Stimulated activated naive CD4-positive, alpha-beta T cell (primary cell): ENCODE results near the gene KLHDC4.
"Not testable (repeated sequence)": the region's sequence is repeated elsewhere in the genome, so short reads cannot be mapped to it uniquely, and the experiment has no call there.

ENCODE experiments used
- DNase-seq, 6 experiments: peaks; one replicate each; lab custom pipeline; 2025; lab: John Stamatoyannopoulos, UW

Gene KLHDC4

DNA sequence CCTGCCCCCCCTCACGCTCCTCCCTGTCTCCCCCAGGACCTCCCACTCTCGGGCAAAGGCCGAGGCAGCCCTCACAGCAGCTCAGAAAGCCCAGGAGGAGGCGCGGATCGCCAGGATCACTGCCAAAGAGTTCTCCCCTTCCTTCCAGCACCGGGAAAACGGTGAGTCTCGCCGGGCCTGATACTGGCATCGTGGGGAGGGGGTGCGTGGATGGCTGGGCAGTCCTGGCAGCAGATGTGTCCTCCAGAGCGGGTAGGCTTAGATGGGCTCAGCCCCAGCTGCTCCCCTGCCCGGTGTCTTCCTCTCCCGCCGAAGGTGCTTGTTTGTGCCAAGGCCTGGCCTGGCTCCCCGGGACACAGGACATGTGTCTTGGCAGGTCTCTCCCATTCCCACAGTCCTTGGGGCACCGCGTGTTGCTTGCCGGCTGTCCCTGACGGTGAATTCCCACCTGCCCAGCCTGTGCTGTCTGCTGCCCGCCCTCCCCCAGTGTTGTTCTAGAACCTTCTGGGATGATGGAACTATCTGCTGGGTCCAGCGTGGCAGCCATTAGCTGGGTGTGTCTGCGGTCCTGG, 81.6 kb downstream of the KLHDC4 start:
- no peak for DNase-seq

DNA sequence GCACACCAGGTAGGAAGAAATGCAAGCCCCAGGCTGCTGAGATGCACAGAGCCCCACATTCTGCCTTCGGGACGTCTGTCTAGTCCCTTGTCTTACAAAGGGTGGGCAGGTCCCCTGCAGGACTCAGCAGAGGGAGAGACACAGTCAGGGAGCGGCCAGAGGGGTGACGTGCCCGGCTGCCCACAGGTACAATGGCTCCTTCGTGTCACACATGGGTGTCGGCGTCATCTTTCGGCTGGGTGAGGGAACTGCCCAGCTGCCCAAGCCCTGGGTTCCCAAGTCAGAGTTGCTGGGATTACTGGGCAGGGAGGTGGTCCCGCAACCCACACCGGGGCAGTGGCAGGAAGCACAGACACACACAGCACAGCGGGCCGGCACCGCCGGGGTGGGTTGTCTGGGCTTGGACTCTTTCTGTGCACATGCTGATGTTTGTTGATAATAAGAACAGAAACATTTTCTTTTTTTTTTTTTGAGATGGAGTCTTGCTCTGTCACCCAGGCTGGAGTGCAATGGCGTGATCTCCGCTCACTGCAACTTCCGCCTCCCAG, 82.9 kb downstream of the KLHDC4 start:
- no peak for DNase-seq

DNA sequence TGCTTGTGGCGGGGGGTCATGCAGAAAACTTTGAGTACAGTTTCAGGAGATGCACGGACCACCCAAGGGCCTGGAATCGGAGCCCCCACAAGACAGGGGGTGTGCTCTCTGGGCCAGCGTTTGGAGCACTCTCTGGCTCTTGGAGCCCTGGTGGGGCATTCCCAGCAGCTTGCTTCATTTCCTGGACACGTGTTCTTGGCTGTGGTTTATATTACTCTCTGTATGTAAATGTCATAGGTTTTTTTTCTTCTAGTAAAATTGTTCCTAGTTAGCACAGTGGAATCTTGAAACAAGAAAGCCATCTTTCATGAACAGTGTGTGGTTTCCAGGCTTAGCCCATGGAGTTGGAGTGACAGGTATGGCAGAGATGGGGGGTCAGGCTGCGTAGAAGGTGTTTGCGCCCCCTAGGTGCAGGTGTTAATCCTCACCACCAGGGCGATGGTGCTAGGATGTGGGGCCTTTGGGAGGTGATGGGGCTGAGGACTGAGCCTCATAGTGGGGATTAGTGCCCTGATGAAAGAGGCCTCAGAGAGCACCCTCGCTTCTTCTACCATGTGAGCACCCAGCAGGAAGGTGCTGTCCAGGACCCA, 83.7 kb downstream of the KLHDC4 start:
- DNase-seq, result no peak

DNA sequence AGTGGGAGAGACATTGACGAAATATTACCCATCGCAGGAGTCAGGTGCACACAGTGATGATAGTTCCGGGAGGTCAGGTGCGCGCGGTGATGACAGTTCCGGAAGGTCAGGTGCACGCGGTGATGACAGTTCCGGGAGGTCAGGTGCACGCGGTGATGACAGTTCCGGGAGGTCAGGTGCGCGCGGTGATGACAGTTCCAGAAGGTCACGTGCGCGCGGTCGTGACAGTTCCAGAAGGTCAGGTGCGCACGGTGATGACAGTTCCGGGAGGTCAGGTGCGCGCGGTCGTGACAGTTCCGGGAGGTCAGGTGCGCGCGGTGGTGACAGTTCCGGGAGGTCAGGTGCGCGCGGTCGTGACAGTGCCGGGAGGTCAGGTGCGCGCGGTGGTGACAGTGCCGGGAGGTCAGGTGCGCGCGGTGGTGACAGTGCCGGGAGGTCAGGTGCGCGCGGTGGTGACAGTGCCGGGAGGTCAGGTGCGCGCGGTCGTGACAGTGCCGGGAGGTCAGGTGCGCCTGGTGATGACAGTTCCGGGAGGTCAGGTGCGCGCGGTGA, 84.7 kb downstream of the KLHDC4 start:
- DNase-seq, result not testable (repeated sequence)

DNA sequence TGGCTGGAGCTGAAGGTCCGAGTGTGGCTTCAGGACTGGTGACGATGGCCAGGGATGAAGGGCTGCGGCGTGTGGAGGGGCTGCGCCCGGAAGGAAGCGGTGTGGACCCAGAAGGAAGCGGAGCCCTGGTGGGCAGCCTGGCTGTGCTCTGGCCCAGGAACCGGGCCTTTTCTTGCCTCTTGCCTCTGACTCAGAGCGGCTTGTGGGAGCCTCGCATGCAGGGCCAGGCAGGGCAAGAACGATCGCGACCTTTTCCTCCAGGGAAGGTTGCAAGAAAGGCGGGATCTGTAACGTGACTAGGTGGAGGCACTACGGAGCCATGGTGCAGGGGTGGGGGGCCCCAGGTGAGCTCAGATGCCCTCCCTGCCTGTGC, 85.5 kb downstream of the KLHDC4 start:
- DNase-seq, result no peak

DNA sequence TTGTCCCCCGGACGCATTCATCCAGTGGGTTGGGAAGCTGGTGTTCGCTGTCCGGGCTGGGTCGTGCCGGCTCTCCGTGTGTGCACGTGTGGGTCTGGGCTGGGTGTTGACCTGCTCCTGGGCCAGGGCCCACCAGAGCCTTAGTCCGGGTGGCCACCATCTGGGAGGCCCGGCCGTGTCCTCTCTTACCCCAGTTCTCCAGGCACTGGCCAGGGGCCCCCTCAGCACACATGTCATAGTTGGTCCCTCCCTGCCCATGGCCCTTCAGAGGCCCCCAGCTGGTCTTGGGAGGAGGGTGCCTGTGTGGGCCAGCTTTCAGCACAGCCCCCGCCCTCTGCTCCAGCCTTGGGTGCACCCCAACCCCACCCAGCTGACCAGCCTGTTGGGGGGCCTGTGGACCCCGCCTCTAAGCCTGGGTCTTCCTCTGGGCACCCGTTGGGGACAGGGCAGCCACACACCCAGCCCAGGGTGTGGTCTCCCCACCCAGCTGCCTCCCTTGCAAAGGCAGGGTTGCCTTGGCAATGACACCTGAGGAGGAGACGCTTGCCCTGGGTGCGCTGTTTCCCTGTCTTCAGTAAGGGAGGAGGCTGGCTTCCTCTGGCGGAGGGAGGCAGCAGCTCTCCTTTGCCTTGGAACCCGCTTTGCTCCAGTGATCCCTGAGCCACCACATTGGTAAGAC, 86.1 kb downstream of the KLHDC4 start:
- no peak for DNase-seq

DNA sequence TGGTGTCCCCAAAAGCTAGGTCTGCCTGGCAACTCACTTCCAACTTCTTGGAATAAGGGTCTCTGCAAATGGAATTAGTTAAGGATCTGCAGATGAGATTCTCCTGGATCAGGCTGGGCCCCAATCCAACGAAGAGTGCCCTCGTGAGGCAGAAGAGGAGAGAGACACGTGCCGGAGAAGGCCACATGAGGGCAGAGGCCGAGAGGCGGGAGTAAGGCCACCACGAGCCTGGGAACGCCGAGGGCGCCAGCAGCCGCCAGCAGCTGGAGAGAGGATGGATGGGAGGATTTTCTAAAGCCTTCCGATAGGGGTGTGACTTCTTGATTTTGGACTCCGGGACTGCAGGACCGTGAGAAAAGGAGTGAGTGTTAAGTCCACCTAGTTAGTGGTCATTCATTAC, 87.2 kb downstream of the KLHDC4 start:
- no peak for DNase-seq

DNA sequence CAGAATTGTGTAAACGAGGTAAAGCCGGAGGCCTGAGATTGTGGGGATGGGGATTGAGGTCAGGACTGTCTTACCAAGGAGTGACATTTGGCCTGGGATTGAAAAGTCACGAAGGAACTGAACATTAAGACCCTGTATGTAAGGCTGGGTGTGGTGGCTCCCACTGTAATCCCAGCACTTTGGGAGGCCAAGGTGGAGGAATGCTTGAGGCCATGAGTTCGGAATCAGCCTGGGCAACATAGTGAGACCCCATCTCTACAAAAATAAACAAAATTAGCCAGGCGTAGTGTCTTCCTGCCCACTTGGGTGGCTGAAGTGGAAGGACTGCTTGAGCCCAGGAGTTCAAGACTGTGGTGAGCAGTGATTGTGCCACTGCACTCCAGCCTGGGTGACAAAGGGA, 88.0 kb downstream of the KLHDC4 start:
- DNase-seq, result no peak

DNA sequence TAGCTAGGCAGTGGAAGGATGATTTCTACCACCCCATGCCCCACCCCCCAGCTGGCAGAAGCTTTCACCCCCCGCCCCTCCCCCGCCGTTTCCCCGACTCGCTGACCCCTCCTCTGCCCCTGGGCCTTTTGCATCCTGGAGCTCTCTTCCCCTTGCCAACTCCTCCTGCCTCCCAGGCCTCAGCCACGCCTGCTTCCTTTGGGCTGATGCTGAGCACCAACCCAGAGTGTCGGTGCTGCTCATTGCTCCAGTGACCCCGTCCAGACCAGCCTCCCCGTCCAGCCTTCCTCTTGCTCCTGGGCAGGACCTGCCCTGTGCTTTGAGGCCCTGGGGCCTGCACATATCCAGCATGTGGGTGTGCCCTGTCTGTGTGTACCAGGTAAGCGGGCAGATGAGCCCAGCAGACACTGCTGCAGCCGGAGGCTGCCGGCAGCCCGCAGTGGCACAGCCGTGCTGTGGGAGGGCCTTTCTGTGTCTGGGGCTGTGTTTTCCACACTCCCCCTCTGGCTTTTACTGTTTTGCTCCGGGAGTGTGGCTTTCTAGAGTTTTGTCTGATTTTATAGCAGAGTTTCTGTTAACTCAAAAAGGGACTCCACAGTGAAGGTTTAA, 90.6 kb downstream of the KLHDC4 start:
- DNase-seq, result no peak

DNA sequence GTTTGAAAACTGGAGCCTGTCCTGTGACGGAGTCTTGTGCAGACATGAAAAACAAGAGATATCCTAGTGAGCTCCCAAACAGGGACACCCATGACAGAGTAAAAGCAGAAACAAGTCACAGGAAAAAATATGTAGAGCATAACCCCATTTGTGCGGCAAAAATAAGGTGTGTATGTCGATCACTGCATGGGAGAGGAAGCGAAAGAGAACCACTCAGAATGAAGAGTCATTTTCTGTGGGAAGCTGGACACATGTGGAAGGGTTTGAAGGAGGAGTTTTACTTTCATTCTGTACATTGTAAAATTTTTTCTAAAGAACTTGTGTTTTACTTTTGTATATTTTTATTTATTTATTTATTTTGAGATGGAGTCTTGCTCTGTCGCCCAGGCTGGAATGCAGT, 91.4 kb downstream of the KLHDC4 start:
- DNase-seq, result no peak

DNA sequence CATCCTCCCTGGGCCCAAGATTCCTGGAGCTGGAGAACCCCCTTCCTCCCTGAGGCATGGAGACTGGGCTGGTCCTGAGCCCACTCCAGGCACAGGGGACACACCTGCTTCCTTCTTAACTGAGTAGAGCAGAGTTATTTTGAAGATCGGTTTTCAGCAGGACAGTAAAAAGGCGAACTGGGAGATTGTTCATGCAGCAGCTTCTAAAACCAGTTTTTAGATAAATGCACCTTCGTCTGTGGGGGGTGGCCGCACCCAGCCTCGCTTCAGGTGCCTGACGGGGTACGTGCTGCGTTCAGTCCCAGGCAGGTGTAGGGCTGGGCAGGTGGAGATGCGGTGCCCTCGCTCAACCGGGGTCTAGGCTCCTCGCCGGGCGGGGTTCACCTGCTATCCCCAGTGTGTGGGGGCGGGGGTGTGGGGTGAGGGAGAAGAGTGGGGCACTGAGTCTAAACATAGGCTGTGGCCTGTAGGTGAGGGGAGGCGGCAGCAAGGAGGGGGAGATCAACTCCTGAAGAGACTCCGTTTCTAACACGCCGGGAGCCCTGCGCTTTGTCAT, 94.0 kb downstream of the KLHDC4 start:
- DNase-seq, result no peak

DNA sequence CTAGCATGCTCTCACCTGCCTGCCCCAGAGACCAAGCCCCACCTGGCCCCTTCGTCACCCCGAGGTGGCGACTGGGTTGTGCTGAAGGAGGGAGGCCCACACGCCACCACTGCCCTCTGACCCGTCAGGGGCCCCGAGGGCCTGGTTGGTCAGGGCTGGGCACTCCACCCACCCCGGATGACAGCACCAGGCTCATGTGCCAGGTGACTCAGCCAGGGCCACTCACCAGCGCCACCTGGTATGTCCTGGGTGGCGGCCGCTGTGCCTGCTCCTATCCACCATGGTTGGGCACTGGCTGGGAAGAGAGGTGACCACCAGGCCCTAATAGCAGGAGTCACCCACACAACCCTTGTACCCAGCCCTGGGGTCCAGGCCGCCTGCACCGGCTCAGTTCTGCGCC, 94.6 kb downstream of the KLHDC4 start:
- DNase-seq, result no peak

DNA sequence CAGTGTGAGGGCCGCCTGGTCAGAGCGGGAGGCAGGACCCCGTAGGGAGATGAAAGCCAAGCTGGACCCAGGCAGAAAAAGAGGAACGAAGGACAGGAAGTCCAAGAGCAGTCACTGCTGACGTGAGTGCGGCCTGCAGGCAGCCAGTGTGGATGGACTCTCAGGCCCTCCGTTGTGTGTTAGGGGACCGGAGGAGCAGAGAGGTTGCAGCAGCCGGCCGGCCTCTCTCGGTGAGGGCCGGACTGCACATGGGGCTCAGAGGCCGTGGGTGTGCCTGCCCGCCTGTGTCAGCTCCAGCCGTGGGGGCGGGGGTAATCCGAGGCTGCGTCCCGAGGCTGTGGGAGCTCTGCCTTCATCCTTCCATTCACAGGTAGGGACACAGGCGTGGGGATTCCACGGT, 96.1 kb downstream of the KLHDC4 start:
- DNase-seq, result no peak

DNA sequence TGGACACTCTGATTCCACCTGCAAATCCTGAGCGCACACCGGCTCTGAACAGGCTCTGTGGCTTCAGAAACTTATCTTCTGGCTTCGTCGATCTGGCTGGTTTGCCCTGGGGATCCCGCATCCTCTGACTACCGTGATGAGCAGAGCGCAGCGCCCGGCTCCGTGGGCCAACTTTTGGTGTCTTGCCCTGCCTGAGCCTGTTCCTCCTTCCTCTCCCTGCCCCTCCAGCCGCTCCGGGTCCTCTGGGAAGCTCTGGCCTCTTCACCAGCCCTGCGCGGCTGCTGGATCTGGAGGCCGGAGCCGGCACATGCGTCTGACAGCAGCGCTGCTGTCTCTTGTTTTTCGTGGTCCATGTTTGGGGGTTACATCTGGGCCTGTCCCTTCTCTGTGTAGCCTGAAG, 97.8 kb downstream of the KLHDC4 start:
- no peak for DNase-seq

DNA sequence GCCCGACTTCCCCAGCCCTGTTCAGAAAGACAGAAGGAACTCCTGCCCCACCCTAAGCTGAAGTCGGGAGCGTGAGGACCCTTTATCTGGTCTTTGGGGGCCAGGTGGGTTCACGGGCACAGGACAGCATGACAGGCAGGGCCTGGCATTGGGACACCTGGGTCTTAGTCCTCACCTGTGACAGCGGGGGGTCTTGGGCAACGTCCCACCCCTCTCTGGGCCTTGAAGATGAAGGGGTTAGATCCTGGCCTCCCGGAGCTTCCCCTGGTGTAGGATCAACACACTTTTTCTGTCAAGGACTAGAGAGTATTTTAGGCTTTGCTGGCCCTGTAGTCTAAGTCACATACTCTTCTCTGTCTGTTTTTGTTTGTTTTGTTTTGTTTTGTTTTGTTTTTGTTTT, 98.3 kb downstream of the KLHDC4 start:
- DNase-seq, result no peak

DNA sequence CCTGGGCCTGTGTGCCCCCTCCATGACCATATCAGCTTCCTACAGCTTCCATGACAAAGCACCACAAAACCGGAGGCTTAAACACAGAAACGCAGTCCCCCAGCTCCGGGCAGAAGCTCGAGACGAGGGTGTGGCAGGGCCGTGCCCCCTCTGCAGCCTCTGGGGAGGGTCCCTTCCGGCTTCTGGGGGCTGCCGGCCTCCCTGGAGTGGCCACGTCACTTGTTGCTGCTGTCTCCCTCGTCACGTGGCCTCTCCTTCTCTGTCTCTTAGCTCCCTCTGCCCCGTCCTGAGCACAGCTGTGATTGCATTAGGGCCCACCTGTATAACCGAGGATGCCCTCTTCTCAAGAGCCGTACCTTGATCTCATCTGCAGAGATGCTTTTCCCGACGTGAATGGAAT, 98.9 kb downstream of the KLHDC4 start:
- DNase-seq, result no peak

DNA sequence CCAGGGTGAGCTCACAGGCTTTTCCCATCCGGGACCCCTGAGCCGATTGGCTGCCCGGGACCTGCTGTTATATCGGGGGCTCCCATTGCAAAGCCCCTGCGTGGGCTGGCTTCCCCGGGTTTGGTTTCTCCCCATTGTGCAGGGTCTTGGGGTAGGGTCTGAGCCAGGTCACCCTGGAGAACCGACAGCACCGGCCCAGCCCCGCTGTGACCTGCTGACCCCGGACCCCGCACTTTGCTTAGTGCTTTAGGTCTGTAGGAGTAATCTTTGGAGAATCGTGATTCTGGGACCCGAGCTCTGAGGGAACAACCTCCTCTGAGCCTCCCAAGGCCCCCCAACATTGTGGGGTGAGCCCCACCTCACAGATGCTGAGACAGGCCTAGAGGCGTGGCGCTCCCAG, 100.6 kb downstream of the KLHDC4 start:
- no peak for DNase-seq

DNA sequence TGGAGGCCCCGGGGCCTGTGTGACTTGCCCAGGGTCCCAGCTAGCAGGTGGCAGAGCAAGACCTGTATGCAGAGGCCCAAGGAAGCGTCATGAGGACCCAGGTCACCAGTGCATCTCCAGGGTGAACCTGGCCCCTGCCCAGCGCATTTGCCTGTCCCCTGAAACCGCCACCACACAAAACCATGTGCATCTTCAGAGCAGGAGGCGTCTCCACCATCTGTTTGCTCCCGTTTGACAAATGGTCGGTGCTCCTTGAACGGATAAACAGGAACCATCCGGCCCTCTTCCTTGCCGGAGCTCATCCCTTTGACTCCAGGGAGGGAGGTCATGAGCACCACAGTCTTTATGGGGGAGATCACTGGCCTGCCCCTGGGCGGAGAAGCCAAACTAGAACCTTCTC, 101.0 kb downstream of the KLHDC4 start:
- DNase-seq, result no peak

DNA sequence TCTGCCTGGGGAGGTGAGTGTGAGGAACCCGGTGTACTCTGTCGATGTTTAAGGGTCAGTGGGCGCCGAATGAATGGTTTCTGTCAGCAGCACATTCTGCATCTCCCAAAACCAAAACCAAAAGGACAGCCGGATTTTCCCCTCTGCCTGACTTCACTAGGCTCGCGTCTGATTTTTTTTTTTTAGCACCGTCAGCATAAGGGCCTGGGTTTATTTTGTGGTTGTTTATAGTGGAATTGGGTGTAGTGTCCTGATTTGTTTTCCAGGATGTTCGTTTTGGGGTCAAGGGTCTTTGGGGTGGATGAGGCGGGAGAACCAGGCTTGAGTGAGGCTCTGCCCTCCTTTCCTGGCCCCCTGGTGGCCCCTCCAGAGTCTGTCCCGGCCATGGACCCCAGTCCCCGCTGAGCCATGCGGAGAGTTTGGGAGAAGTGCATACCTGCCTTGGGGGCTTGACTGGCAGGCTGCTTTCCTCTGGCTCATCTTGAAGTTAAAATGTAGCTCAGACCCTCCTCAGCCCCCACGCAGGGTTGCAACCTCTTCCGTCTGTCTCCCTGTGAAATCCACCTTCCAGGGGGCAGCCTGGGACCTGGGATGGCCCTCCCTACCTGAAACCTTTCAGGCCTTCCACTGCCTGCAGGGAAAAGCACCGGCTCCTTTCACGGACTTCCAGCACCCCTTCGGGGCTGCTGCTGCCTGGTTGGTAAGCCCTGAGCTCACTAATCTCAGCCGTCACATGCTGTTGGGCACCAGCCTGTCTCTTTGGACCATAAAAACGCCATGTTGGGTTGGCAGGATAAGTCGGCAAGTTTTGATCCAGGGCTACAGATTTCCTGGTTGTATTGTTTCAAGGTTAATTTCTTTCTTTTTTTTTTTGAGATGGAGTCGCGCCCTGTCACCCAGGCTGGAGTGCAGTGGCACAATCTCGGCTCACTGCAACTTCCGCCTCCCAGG, 103.3 kb downstream of the KLHDC4 start:
- no peak for DNase-seq

DNA sequence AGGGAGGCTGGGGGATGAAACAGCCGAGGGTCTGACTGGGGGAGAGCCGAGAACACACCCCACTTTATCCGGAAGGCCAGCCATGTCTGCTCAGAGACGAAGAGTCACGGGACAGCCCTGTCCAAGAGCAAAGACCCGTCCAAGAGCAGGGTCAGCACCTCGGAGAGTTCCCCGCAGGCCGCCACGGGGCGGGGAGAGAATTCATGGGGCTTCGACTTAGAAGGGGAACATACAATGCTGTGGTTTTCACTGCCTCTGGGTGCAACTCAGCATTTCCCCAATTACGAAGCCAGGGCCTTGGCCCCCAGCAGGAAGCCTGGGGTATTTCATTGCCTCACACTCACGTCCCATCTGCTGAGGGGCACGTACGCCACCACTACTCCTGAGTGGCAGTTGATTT, 104.2 kb downstream of the KLHDC4 start:
- DNase-seq, result no peak

DNA sequence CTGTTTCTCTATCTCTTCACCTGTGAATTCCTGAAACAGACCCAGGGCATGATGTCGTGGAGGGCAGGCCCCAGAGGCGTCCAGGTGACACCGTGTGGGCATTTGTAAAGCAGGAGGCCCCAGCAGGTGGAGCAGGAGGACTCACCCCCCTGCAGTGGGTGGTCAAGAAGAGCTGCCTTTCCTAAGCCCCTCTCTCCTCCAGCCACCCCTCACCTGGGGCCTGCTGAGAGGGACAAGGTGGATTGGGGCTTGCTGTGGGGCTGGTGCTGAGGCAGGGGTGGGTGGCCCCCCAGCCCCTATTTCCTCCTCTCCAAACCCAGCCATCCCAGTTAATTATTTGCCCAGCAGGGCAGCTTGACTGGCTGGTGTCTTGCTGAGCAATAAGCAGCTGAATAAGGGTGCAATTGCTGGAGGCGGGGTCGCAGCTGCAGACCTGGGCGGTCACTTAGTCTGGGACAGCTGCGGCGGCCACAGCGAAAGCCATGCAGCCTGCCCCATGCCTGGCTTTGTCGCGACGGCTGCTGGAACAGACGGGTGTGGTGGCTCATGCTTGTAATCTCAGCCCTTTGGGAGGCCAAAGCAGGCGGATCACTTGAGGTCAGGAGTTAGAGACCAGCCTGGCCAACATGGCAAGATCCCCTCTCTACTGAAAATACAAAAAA, 107.1 kb downstream of the KLHDC4 start:
- DNase-seq, result no peak
